GDM1 (cell line): ENCODE results near the gene MVB12B.

Source experiments
- DNase-seq: peaks from one replicate; lab custom pipeline; 2025; lab: John Stamatoyannopoulos, UW

MVB12B gene

DNA sequence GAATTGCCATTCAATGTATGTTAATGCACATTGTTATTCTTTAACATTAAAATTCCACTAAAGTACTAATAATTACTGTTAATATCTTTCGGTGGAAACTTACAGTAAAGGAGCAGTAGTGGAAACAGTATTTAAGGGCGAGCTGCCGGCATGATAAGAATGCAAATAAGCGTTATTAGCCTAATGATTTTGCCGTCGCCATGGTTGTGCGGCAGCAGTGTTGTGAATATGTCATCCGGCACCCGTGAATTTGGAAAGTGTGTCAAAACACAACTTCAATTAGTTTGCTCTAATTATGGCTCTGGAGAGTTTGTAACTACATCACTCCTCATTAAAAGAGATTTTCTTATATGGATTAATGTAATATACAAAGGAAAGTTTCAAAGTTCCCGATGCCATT is 81.4 kb downstream of the MVB12B start:
- no peak for DNase-seq

DNA sequence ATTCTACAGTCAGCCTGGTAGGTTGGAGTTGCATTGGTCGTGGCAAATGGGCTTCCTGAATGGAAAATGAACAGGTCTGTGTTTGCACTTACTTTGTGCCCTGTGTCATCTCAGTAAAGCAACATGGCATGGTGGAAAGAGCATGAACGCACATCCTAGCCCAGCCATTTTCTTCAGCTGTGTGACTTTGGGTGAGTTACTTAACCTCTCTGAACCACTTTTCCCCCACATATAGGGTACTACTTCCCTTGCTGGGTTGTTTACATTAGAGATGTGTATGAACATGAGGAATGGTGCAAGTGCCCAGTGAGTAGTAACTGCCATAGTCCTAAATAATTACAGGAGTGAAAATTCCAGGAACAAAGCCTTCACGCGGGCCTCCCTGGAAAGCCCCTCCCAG is 83.6 kb downstream of the MVB12B start:
- no peak for DNase-seq

DNA sequence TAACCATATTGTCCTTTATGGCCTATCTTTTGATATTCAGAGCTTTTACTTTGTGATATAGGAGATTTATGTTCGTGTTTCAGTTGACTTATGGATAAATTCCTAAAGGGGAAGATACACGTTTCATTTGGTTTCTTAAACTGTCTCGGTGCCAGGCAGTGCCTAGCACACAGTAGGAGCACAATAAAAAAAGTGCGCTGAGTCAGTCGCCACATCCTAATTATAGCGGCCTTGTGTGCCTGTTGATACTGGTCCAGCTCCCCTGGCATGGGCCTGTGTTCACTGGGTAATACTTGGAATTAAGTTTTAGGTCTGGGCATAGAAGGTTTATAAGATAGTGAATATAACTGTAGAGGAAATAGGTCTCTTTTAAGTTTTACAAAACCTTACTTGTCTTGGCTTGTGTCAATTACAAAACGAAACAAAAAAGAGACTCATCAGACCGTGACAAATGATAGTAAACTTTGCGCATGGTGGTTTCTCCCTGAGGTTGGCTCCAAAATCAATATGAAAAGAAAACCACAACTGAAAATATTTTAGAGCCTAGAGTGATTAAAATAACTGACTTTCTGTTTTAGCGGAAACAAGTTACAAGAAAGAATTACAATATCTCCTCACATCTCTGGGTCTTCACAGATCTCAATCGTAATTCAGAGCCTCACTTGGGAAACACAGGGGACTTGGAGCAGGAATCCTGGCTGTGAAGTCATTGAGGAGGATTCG is 84.8 kb downstream of the MVB12B start:
- DNase-seq, result no peak

DNA sequence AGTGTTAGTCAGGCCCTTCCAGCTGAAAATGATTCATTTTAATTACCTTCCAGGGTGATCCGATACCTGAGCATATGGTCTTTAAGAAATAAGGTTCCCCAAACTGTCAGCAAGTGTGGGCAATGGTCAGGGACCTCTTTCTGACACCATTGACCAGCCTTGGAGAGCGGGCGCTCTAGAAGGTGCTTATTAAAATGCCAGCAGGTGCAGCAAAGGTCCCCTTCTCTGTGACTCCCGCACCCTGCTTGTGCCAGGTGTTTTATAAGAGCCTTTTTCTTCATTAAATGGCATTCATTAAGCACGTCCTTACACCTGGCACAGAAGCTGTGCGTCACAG is 85.3 kb downstream of the MVB12B start:
- DNase-seq, result no peak

DNA sequence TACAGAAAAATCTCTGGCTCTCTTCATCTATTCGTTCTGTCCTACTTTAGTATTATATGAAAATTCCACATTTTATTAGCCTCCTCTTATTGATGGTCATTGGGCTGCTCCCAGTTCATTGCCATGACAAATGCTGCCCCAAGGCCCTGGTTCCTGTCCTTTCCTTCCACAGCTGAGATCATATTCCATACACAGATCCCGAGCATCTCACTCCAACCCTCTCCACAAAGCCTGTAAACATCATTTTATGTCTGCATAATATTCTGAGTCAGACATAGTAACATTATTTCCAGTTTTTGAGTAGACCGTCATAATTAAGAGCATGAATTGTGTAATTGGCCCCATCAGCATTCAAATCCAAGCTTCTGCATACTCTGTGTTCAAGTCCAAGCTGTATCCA is 86.3 kb downstream of the MVB12B start:
- no peak for DNase-seq

DNA sequence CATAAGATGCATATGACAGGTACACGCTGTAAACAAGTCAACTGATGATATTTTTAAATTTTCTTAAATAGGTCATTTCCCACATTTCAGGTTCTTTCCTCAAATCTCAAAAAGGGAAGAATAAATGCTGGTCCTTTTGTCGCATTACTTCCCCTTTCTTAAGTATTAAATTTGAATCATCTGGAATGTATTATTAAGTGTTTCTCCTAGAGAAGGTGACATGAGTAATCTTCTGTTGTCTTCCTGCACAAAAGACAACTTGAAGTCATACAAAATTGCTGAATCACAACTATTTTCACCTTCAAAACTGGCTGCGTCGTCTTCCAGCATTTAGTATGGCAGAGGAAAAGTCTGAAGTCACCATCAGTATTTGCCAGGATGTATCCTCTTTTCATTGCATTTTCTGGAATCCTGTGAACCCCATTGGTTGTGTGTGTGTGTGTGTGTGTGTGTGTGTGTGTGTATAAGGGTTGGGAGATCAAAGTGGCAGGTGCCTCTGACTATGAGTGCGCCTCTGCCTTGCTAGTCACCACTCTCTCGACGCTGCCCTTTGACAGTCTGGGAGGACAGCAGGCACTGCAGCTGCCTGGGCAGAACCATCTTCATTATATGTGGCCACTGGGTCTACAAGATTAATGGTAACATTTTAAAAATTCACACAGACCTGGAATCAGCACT is 86.9 kb downstream of the MVB12B start:
- DNase-seq, result no peak

DNA sequence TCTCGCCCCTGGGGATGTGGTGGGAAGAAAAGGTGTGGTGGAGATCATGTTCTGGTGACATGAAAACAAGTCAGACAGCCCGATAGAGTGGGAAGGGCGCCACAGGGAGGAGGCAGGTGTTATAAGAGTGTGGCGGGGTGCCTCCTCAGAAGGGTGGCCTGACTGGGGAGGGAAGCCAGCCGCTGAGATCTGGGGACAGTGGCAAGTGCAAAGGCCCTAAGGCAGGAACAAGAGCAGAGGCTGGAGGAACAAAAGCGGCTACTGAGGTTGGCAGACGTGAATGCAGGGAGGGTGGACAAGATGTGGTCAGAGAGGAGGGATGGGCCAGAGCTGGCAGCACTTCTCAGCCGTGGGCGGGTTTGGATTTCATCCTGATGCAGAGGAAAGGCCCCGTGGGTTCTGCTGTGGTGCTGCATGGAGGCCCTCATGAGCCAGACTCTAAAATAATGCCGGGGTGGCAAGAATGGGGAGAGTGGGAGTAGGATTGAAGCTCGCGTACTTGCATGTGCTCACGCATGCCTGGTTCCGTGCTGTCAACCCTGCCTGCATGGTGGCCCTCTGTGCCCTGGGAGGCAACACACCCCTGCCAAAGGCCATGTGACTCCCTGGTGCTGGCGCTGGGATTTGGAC is 89.2 kb downstream of the MVB12B start:
- DNase-seq, result no peak

DNA sequence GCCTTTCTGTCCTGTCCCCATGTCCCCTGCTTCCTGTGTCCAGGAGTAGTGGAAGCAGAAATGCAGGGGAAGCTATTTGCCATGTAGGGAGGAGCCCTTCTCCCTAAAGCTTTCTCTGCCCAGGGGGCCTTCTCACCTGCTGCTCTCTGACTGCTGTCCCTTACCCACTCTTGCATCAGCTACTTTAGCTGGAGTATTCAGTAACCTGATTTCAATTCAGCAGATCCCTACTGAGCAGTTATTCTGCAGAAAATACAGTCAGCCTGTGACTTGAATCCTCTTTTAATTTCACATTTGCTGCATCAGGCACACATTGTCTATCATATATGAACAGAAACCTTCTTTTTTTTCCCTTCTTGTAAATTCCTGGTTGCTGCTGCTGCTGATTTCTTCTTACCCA is 90.4 kb downstream of the MVB12B start:
- no peak for DNase-seq

DNA sequence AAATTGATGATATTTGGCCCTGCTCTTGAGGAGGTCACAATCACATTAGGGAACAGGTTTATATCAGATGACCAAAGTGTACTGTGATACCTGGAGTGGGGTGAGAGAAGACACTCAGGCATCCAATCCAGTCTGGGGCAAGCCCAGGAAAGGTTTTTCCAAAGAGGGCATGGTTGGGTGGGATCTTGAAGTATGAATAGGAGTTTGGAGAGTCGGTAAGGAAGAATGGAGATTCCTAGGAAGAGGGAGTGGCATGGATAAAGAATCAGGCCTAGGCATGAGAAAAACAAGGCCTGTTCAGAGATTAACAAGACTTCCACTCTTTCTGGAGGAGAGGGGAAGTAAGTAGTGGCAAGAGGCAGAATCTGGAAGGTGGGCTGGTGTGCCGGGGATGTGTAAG is 91.1 kb downstream of the MVB12B start:
- DNase-seq, result no peak

DNA sequence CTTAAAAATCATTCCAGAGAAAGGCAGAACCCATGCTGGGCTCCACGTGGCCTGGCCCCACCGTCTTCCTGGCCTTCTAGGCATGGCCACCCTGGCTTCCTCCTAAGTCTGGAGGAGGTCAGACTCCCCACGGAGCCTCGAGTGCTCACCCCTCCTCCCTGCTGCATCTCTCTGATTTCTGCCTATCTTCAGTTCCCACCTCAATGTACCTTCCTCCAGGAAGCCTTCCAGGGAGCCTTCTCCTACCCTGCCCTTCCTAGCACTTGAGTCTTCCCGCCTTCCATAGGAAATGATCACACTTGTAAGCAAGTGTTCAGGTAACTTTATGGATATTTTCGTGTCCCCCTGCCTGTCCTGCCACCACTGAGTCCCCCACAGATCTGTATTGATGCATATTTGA is 92.0 kb downstream of the MVB12B start:
- no peak for DNase-seq

DNA sequence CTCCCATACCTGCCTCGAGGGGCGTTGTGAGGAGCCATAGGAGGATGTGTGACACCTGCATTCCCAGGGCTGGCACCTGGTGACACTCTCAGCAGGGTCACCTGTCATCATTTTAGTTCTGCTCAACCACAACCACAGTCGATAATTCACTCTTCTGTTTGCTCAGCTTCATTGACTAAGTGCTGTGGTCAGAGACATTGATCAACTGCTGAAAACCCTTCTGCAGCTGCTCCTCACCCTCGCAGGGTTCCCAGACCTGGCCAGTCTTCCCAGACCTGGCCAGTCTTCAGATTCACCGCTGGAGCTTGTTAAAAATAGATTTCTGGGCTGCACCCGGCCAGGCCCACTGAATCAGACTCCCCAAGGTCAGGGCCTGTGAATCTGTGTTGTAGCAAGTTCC is 92.8 kb downstream of the MVB12B start:
- DNase-seq, result no peak

DNA sequence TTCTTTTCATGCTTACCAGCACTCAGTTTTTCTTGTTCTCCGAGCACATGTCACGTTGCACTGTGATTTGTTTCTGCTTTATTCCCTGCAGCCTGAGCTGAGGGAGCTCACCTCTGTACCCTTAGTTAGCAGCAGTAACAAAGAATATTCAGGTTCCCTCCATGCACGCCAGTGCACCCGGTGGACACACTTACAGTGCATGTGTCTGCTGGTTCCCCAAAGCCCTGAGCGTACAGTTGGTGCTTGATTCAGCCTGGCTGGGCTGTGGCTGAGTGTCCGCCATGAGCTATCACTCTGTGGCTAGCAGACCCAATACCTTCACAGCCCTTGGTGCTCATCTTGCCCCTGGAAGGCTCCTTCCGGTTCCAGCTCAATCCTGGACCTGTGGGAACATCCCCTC is 93.5 kb downstream of the MVB12B start:
- DNase-seq, result no peak

DNA sequence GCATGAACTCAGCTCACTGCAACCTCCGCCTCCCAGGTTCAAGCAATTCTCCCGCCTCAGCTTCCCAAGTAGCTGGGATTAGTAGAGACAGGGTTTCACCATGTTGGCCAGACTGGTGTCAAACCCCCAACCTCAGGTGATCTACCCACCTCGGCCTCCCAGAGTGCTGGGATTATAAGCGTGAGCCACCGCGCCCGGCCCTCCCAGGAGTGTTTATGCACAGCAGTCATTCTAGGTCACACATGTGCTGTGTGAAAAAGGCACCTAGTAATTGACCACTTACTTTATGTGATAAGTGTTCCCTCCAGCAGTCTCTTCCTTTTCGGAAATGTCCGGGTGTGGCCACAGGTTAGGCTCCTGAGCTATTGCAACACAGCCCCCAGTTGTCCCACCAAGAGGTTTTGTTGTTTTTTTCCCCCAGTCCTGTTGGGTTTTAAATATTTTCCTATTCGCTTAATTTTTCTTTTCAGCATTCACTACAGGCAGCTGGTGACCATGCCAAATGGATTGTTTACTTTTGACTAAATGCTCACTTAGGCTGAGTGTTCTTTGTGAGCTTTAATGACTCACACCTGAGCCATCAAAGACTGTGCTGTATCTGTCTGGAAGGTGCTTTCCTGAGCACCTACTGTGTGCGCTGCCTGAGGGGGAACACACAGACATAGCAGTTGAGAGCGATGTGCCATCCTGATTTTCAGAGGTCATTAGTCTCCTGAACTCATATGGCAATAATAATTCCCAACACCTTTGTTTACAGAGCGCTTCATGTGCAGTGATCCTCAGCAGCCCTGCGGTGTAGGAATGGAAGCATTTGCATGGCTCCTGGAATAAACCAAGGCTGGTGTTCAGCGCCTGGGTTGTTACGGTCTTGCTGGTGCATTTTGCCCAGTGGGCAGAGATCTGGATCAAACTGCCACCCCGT is 94.3 kb downstream of the MVB12B start:
- DNase-seq, result no peak

DNA sequence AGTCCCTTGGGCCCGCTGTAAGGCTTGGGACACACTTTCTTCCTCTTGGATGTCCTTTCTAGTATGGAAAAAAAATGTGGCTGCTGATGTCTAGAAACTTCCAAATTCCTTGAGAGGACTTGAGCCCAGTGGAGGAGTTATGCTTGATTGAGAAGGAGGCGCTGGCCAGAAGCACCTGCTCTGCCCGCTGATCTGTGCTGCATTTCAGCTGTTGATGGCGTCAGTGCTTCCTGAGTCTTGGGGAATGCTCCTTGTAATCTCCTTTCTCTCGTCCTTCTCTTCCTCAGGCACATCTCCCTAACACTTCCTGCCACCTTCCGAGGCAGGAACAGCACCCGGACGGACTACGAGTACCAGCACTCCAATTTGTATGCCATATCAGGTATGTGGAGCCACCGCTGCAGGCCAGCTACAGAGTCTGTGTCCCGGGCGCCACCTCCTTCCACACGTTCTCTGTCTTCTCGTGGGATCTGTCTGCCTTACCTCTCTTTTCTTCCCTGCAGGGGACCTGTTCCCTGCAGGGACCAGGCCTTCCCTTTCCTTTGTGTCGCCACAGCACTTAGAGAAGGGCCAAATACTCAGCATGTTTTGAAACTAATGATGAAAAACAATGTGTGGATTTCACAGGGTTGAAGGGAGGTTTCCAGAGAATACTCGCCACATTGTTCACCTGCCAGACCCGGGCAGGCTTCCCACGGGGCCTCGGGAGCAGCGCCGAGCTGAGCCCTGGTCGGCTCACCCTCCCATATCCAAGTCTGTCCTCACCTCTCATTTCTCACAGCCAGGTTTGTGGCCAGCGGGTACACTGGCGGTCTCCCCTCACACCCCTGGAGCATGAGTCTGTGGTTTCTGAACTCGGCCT is 95.2 kb downstream of the MVB12B start:
- no peak for DNase-seq

DNA sequence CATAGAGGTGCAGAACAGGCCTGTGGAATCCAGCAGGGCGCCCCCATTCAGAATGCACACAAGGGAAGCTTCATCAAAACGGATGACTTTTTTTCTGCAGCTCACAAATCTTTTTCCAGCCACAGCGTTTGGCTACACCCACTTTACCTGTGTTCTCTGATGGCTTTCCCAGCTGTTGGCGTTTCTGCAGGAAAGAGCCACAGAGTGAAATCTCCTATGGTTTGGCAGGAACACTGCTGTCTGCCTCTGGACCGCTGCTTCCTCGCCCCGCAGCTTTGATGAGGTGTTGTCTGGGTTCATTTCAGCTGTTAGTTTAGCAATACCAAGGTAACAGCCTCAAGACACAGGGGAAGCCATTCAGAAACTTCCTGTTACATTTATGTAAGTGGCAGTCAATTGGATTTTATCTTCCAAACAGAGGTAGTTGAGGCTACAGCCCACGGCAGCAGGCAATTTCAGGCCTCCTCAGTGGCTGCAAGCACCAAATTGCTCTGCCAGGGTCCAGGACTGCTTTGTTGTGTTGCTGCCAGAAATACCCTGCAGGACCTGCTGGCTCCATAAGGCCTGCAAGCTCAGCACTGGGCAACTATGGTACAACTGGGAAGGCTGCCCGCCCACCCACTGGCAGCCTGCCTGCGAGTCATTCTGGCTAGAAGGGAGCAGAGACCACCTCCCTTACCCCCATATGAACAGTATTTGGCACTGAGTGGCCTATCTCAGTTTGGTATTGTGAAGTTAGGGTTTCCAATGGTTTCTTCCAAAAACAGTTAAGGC is 96.7 kb downstream of the MVB12B start:
- DNase-seq, result no peak

DNA sequence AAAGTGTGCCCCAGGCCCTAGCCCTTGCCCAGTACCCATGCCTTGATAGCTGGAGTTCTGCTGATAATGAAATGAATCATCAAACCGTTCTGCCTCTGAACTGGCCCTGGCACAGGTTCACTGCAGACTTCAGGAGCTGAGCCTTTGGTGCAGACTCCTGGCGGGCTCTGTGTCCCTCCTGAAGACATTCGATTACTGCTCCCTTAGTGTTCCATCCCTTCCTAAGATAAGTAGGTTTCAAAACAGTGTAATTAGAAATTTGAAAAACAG is 97.2 kb downstream of the MVB12B start:
- DNase-seq, result no peak

DNA sequence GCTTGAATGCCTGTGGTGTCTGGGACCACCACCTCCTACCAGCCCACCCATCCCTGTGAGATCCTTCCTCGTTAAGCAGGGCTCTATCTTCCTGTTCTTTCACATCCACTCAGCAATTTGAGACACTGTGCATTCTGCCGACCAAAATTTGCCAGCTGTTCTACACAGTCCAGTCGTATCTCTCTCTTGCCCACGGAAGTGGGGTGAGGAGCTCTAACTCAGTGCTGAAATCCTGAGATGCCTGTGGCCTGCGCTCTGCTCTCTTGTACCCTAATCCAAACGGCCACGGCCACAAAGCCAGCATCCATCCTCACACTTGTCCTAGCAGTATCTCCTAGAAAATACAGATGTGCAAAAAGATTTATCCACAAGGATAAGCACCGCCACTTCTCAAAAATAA is 97.9 kb downstream of the MVB12B start:
- no peak for DNase-seq

DNA sequence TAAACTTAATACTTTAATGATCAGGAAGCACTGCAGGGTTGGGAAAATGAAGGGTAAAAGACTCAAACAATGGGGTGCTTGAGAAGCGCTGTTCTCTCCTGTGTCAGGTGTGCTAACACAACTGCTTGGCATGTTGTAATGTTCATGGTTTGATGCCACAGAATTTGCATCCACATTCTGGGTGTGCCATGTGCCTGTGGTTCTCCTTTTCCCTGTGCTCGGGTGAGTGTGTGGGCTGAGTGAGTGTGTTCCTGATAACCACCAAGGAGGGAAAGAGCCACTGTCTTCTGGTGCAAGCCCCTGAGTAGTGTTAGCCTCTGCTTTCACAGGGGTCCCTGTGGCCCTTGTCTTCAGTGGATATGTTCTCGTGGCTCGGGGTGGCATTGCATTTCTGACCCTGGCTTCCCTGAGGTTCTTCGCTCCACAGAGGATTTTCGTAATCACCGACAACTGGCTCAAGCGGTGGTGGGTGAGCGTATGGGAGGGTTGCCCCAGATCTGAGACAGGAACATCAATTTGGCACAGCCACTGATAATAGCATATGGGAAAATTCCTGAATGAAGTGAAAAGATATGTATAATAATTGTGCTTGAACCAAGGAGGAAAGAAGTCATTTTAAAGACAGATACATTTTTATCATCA is 102.0 kb downstream of the MVB12B start:
- no peak for DNase-seq

DNA sequence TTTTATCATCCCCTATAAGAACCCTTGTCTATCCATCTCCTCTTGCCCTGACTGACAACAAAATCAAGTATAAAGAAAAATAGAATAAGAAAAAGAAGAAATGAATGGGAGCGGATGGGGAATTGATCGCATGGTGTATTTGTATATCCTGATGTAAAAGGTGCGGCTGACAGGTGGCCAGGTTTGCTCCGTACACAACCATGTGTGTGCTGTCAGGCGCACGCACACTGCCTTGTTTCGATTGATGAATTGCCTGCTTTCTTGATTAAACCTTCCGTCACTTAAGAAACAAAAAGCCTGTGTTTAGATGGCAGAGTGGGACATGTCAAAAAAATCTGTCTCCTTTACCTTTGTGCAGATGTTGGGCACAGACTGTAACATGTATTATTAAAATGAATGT is 102.6 kb downstream of the MVB12B start:
- no peak for DNase-seq

DNA sequence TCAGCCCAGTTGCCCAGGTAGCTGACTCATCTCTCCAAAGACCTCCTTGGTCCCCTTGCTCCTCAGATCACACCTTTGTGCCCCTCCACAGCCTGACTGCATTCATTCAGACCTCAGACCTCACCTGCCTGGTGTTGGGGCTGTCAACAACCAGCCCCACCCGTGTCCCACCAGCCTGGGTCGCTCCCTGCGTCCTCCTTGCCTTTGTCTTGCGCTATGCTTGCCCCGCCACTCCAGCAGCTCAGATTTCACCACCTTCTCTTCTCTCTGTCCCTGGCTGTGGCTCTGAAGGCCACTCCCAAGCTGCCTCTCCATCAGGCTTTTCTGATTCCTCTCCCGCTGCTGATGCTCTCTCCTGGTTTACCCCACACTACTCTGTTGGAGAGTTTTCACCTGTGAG is 103.5 kb downstream of the MVB12B start:
- no peak for DNase-seq
